GM12878 (cell line): ENCODE measurements around the gene RSPO3. TPM values are rescaled to one million over a fixed set of nuclear protein-coding genes. Genes with fewer than 3 reads are reported as not detected.

Experiments used
- ATAC-seq: fragments of 200-7000 bp; cut with Tn5 transposase; 3 replicates; pipeline ENCODE4 v1.9.1; 2020; ENCODE audit warnings: mild to moderate bottlenecking, moderate library complexity
- BruUV-seq: library from RNA; stranded (reverse); fragments of 400-500 nt; replicated peaks from 2 replicates; lab custom pipeline; 2021; lab: Mats Ljungman, UMichigan
- CTCF ChIA-PET: fragments of 300-600 bp; sonication (Branson Sonifier 250); formaldehyde crosslinking; extraction: SDS; loops from one replicate; lab custom pipeline; 2021; ENCODE audit warnings: inconsistent platforms; lab: Yijun Ruan, JAX
- POLR2A ChIA-PET: fragments of 350-600 bp; formaldehyde crosslinking; extraction: SDS; loops from one replicate; lab custom pipeline; 2021; ENCODE audit warnings: inconsistent platforms; lab: Charles Lee
- RAD21 ChIA-PET: fragments of 300-600 bp; sonication (Branson Sonifier 250); formaldehyde crosslinking; loops from one replicate; lab custom pipeline; 2023; ENCODE audit warnings: antibody characterized with exemption; ENCODE audit not compliant: unreplicated experiment; lab: Charles Lee
- SMC1A ChIA-PET: fragments of 300-600 bp; sonication (Branson Sonifier 250); formaldehyde crosslinking; loops from one replicate; lab custom pipeline; 2023; ENCODE audit not compliant: unreplicated experiment, uncharacterized antibody; lab: Charles Lee
- DNase-seq: peaks from one replicate; pipeline ENCODE4 v3.0.0-alpha.2; 2011; ENCODE audit warnings: low read depth, low spot score
- FAIRE-seq: peaks from 3 replicates; lab custom pipeline; 2011; peaks lifted over from hg19 to GRCh38; lab: Jason Lieb, UNC
- H2AFZ ChIP-seq: 2 replicates; pipeline ENCODE4 v1.6.0; 2011; ENCODE audit warnings: low read depth, low read length, control low read depth; ENCODE audit not compliant: control insufficient read depth
- H3K27ac ChIP-seq: 2 replicates; pipeline ENCODE4 v1.5.1; 2011; ENCODE audit warnings: control low read depth; ENCODE audit not compliant: control insufficient read depth, insufficient read depth
- H3K27me3 ChIP-seq, 2 experiments: replicated peaks in 1 of 2; 2 replicates each; pipeline versions ENCODE4 v1.6.0 to v1.6.1; 2011; ENCODE audit warnings: low read length in 1 of 2; ENCODE audit not compliant: control insufficient read depth in 2 of 2, insufficient read depth in 2 of 2
- H3K36me3 ChIP-seq, 2 experiments: 2 replicates each; pipeline ENCODE4 v1.5.1; 2011; ENCODE audit warnings: low read length in 1 of 2; ENCODE audit not compliant: control insufficient read depth in 2 of 2, insufficient read depth in 2 of 2
- H3K4me1 ChIP-seq: 2 replicates; pipeline ENCODE4 v1.6.1; 2011; ENCODE audit warnings: mild to moderate bottlenecking, low read length, moderate library complexity, mixed read lengths; ENCODE audit not compliant: control insufficient read depth, insufficient read depth
- H3K4me2 ChIP-seq: 2 replicates; pipeline ENCODE4 v1.6.0; 2011; ENCODE audit warnings: control low read depth; ENCODE audit not compliant: control insufficient read depth, insufficient read depth
- H3K4me3 ChIP-seq: fragments of 200-600 bp; sonication (generic); 2 replicates; pipeline ENCODE4 v1.5.1; 2016
- H3K79me2 ChIP-seq: 2 replicates; pipeline ENCODE4 v1.6.0; 2011; ENCODE audit warnings: low read length; ENCODE audit not compliant: control insufficient read depth, insufficient read depth
- H3K9ac ChIP-seq: 2 replicates; pipeline ENCODE4 v1.8.0; 2011; ENCODE audit warnings: low read length, control low read depth, mixed read lengths; ENCODE audit not compliant: control insufficient read depth, insufficient read depth
- H3K9me3 ChIP-seq: replicated peaks from 3 replicates; pipeline ENCODE4 v1.5.1; 2011; ENCODE audit warnings: mild to moderate bottlenecking, low read length; ENCODE audit not compliant: control insufficient read depth, insufficient read depth
- H4K20me1 ChIP-seq: 2 replicates; pipeline ENCODE4 v1.6.0; 2011; ENCODE audit not compliant: control insufficient read depth, insufficient read depth
- CUX1 ChIP-seq: IDR thresholded peaks from 2 replicates; pipeline ENCODE4 v1.6.1; 2012; ENCODE audit warnings: improper control_type of control experiment, low read depth, low read length; ENCODE audit not compliant: insufficient replicate concordance
- EP300 ChIP-seq, 2 experiments: fragments of 150-350 bp in 1 of 2; IDR thresholded peaks; 2 replicates each; pipeline ENCODE4 v1.6.1; 2011 to 2012; ENCODE audit warnings: low read depth in 2 of 2, low read length in 2 of 2, borderline replicate concordance in 1 of 2, improper control_type of control experiment in 1 of 2, inconsistent platforms in 1 of 2; ENCODE audit not compliant: control insufficient read depth in 1 of 2
- HSF1 ChIP-seq: fragments of 150-350 bp; IDR thresholded peaks from 2 replicates; pipeline ENCODE4 v1.6.1; 2014; ENCODE audit warnings: mild to moderate bottlenecking, low read depth, low read length
- WGBS: methylation state at CpG from one replicate; pipeline ENCODE4 v1.1.6; 2016; ENCODE audit warnings: low lambda C conversion rate; ENCODE audit not compliant: insufficient replicate concordance, insufficient coverage; ENCODE audit errors: missing lambda C conversion rate; 5-methylcytosine and 5-hydroxymethylcytosine counted together
- in situ Hi-C: fragments of 300-500 bp; cut with MboI; formaldehyde crosslinking; loops from 9 replicates; pipeline ENCODE4 v1.14.3; 2018; ENCODE audit warnings: mixed read lengths
- intact Hi-C: fragments of 100-400 bp; cut with micrococcal nuclease; formaldehyde crosslinking; loops from one replicate; pipeline ENCODE4 v1.14.2; 2022; ENCODE audit not compliant: unreplicated experiment
- polyA plus RNA-seq, 11 experiments: library from polyadenylated mRNA; depleted of rRNA in 4 of 11; unstranded in 6 of 11; stranded (reverse) in 5 of 11; fragments of >200 nt; fragmentation: Nextera tagmentation in 4 of 11; fragmentation: Illumina TruSeq in 1 of 11; extraction: Ambion mirVana in 4 of 11; extraction: Trizol in 1 of 11; gene quantifications; 1 replicate in 1 of 11; 2 replicates in 10 of 11; pipeline versions ENCODE4 v1.2.1 to v1.2.3, GENCODE V29; 2011 to 2016; ENCODE audit warnings: inconsistent platforms in 2 of 11, missing spikeins in 2 of 11, low read depth in 1 of 11
- total RNA-seq, 4 experiments: library from RNA; depleted of rRNA in 3 of 4; stranded (reverse); fragments of >200 nt in 3 of 4; fragmentation: Illumina TruSeq in 1 of 4; extraction: Trizol in 1 of 4; gene quantifications; 2 replicates each; pipeline versions ENCODE4 v1.2.1 to v1.2.3, GENCODE V29; 2013 to 2021

The RSPO3 gene
- total and polyA plus RNA-seq, 10 of the 15 experiments (the other 5 are each of a cell fraction or from before 2014, with no cell fraction given): 0.16 TPM; not detected in 9

GRCh38 chr6:127243501-127243900 is 125.0 kb downstream of the RSPO3 start:
- SMC1A ChIA-PET: interaction anchor here (1.4 kb wide), 1 partner anchor 23 kb away, joined by 3 read pairs; the partner anchor contains the start of gene RNF146
- ATAC-seq: no peak
- no TSS peak for BruUV-seq
- intact Hi-C loops: no loop called here
- FAIRE-seq: no peak
- no peaks in the 10 kb centered on the region for H3K79me2 ChIP-seq
- no peak overlapping the region for H3K9ac ChIP-seq
- H3K4me2 ChIP-seq: no peak overlapping the region
- in situ Hi-C loops: no loop called here
- H3K36me3 ChIP-seq: no peaks in the 10 kb centered on the region
- no peak overlapping the region for H2AFZ ChIP-seq
- H3K4me1 ChIP-seq: no peaks in the 10 kb centered on the region
- RAD21 ChIA-PET: no interaction called here
- POLR2A ChIA-PET: no interaction called here
- TF ChIP-seq CUX1 (no peak), HSF1 (no peak), EP300 (IDR thresholded peaks at IDR 0.05; ENCODE audit: borderline replicate concordance in 1 of 2, control insufficient read depth in 1 of 2, low read depth in 2 of 2, low read length in 2 of 2) (no peak)
- CTCF ChIA-PET: interaction anchor here (1.1 to 2.2 kb wide), 2 partner anchors 23 to 32 kb away, joined by 4 to 9 read pairs; partner anchors contain the start of gene RNF146
- H3K27me3 ChIP-seq: no peaks in the 10 kb centered on the region; a peak in 1 of 4 replicates
- no peak overlapping the region for H3K4me3 ChIP-seq
- DNase-seq: no peak
- H4K20me1 ChIP-seq: no peaks in the 10 kb centered on the region
- WGBS: 17% methylated on average over 1 of the region's 1 CpG
- no peak overlapping the region for H3K27ac ChIP-seq
- no peaks in the 10 kb centered on the region for H3K9me3 ChIP-seq

Other genes starting within 250 kb of the RSPO3 start
- gene RNF146, start 148.2 kb downstream of the RSPO3 start, total RNA-seq (2014; rRNA removed): 15.4 and 20.2 TPM in 2 replicates
- 17.9 and 20.6 TPM in 2 replicates for gene RNF146, start 148.2 kb downstream of the RSPO3 start, total RNA-seq (2014; rRNA removed; fragmentation: Illumina TruSeq; extraction: Trizol)
- 15.8 and 16.0 TPM in 2 replicates for gene RNF146, start 148.2 kb downstream of the RSPO3 start, total RNA-seq (2021)
- 33.0 and 44.4 TPM in 2 replicates for gene RNF146, start 148.2 kb downstream of the RSPO3 start, polyA plus RNA-seq (2011; rRNA removed)
- 18.0 and 25.0 TPM in 2 replicates for gene RNF146, start 148.2 kb downstream of the RSPO3 start, polyA plus RNA-seq (2014; fragmentation: Illumina TruSeq; extraction: Trizol)
- 10 to 100 TPM in 1 of 2 experiments, 1 to 10 TPM in 1; 9.3 to 12.4 TPM for gene RNF146, start 148.2 kb downstream of the RSPO3 start, polyA plus RNA-seq (2014; fragmentation: Nextera tagmentation; extraction: Ambion mirVana)
- gene RNF146, start 148.2 kb downstream of the RSPO3 start, polyA plus RNA-seq (2014; rRNA removed): 18.6 and 21.9 TPM in 2 replicates
- gene RNF146, start 148.2 kb downstream of the RSPO3 start, polyA plus RNA-seq (2016; fragmentation: Nextera tagmentation; extraction: Ambion mirVana): 10 to 100 TPM; 17.7 to 18.0 TPM
- 46.2 and 48.6 TPM in 2 replicates for gene ECHDC1, start 224.9 kb downstream of the RSPO3 start, total RNA-seq (2014; rRNA removed)
- 67.8 and 69.8 TPM in 2 replicates for gene ECHDC1, start 224.9 kb downstream of the RSPO3 start, total RNA-seq (2014; rRNA removed; fragmentation: Illumina TruSeq; extraction: Trizol)
- gene ECHDC1, start 224.9 kb downstream of the RSPO3 start, total RNA-seq (2021): 49.5 and 57.0 TPM in 2 replicates
- 52.3 and 87.7 TPM in 2 replicates for gene ECHDC1, start 224.9 kb downstream of the RSPO3 start, polyA plus RNA-seq (2011; rRNA removed)
- 85.8 and 123 TPM in 2 replicates for gene ECHDC1, start 224.9 kb downstream of the RSPO3 start, polyA plus RNA-seq (2014; fragmentation: Illumina TruSeq; extraction: Trizol)
- 10 to 100 TPM; 71.6 to 85.4 TPM for gene ECHDC1, start 224.9 kb downstream of the RSPO3 start, polyA plus RNA-seq (2014; fragmentation: Nextera tagmentation; extraction: Ambion mirVana)
- gene ECHDC1, start 224.9 kb downstream of the RSPO3 start, polyA plus RNA-seq (2014; rRNA removed): 41.8 and 51.2 TPM in 2 replicates
- 100 to 1,000 TPM; 106 to 111 TPM for gene ECHDC1, start 224.9 kb downstream of the RSPO3 start, polyA plus RNA-seq (2016; fragmentation: Nextera tagmentation; extraction: Ambion mirVana)